Lower leg skin (tissue), 3 donors: ENCODE measurements around the gene ZCWPW1.
"Not testable (repeated sequence)": the region's sequence is repeated elsewhere in the genome, so short reads cannot be mapped to it uniquely, and the experiment has no call there.

Source experiments
- POLR2A ChIP-seq, 2 donors: fragments of 450-650 bp; IDR thresholded peaks; one replicate each; pipeline ENCODE4 v1.6.1; 2016 to 2017; ENCODE audit warnings: antibody characterized with exemption in 2 of 2, mild to moderate bottlenecking in 1 of 2, moderate library complexity in 1 of 2
- TF ChIP-seq, protein P1 (sequence below), 3 donors: fragments of 450-650 bp; IDR thresholded peaks; one replicate each; pipeline ENCODE4 v1.5.1; 2016; ENCODE audit warnings: antibody characterized with exemption in 3 of 3, mild to moderate bottlenecking in 3 of 3, moderate library complexity in 2 of 3

DNA sequence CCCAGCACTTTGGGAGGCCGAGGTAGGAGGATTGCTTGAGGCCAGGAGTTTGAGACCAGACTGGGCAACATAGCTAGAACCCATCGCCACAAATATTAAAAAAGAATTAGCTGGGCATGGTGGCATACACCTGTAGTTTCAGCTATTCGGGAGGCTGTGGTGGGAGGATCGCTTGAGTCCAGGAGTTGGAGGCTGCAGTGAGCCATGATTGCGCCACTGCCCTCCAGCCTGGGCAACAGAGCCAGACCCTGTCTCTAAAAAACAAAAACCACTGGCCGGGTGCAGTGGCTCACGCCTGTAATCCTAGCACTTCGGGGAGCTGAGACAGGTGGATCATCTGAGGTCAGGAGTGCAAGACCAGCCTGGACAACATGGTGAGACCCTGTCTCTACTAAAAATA is 25.4 kb upstream of the ZCWPW1 start:
- TF ChIP-seq, protein P1, sequence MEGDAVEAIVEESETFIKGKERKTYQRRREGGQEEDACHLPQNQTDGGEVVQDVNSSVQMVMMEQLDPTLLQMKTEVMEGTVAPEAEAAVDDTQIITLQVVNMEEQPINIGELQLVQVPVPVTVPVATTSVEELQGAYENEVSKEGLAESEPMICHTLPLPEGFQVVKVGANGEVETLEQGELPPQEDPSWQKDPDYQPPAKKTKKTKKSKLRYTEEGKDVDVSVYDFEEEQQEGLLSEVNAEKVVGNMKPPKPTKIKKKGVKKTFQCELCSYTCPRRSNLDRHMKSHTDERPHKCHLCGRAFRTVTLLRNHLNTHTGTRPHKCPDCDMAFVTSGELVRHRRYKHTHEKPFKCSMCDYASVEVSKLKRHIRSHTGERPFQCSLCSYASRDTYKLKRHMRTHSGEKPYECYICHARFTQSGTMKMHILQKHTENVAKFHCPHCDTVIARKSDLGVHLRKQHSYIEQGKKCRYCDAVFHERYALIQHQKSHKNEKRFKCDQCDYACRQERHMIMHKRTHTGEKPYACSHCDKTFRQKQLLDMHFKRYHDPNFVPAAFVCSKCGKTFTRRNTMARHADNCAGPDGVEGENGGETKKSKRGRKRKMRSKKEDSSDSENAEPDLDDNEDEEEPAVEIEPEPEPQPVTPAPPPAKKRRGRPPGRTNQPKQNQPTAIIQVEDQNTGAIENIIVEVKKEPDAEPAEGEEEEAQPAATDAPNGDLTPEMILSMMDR (IDR thresholded peaks at IDR 0.05): not testable (repeated sequence)
- TF ChIP-seq POLR2A (IDR thresholded peaks at IDR 0.05): not testable (repeated sequence)
